K562 (cell line): Measurements from ENCODE around the gene KCNH2. TPM values are rescaled to one million over a fixed set of nuclear protein-coding genes. Genes with fewer than 3 reads are reported as not detected.
A peak's percentile ranks its signal among the peaks of the same experiment; 100 is the strongest.

Experiments used
- ATAC-seq: fragments of 200-7000 bp; cut with Tn5 transposase; 3 replicates; pipeline ENCODE4 v1.9.1; 2020; ENCODE audit warnings: moderate library complexity
- BruUV-seq: library from RNA; stranded (reverse); fragments of 400-500 nt; replicated peaks from 2 replicates; lab custom pipeline; 2021; lab: Mats Ljungman, UMichigan
- CTCF ChIA-PET: fragments of 300-600 bp; formaldehyde crosslinking; extraction: SDS; loops from one replicate; lab custom pipeline; 2021; ENCODE audit warnings: low intra/inter-chr PET ratio; lab: Yijun Ruan, JAX
- POLR2A ChIA-PET: fragments of 300-600, 350-650 bp; sonication (Branson Sonifier 250); formaldehyde crosslinking; extraction: SDS; loops from one replicate; lab custom pipeline; 2021; ENCODE audit warnings: antibody characterized with exemption, inconsistent platforms; lab: Yijun Ruan, JAX
- DNase-seq, 4 experiments: peaks; one replicate each; pipeline versions ENCODE4 v3.0.0 to v3.0.0-alpha.2; 2011 to 2018; ENCODE audit warnings: low spot score in 3 of 4, mixed read lengths in 3 of 4; ENCODE audit errors: extremely low read depth in 1 of 4
- FAIRE-seq: peaks from 2 replicates; lab custom pipeline; 2011; peaks lifted over from hg19 to GRCh38; lab: Jason Lieb, UNC
- H2AFZ ChIP-seq: 2 replicates; pipeline ENCODE4 v1.6.0; 2011; ENCODE audit warnings: low read depth, low read length, control low read depth, inconsistent platforms
- H3K27ac ChIP-seq: fragments of 200-600 bp; 3 replicates; pipeline ENCODE4 v1.8.0; 2011; ENCODE audit warnings: low read depth, mild to moderate bottlenecking, control low read depth, inconsistent platforms, low read length, moderate library complexity, mixed read lengths; ENCODE audit errors: extremely low read depth
- H3K27me3 ChIP-seq, 2 experiments: fragments of 300-600 bp in 1 of 2; 2 replicates in 1 of 2; 3 replicates in 1 of 2; pipeline versions ENCODE4 v1.6.0 to v1.8.0; 2011; ENCODE audit warnings: inconsistent platforms in 2 of 2, low read length in 2 of 2, mild to moderate bottlenecking in 1 of 2, mixed read lengths in 1 of 2, moderate library complexity in 1 of 2; ENCODE audit not compliant: control insufficient read depth in 2 of 2, insufficient read depth in 2 of 2
- H3K36me3 ChIP-seq: fragments of 300-600 bp; 3 replicates; pipeline ENCODE4 v1.8.0; 2011; ENCODE audit warnings: mild to moderate bottlenecking, low read length, inconsistent platforms; ENCODE audit not compliant: control insufficient read depth, insufficient read depth
- H3K4me1 ChIP-seq, 2 experiments: fragments of 200-600 bp in 1 of 2; replicated peaks in 1 of 2; 2 replicates in 1 of 2; 3 replicates in 1 of 2; pipeline versions ENCODE4 v1.5.1 to v1.8.0; 2011; ENCODE audit warnings: inconsistent platforms in 2 of 2, low read length in 2 of 2, mild to moderate bottlenecking in 1 of 2, mixed read lengths in 1 of 2, moderate library complexity in 1 of 2; ENCODE audit not compliant: control insufficient read depth in 2 of 2, insufficient read depth in 2 of 2
- H3K4me2 ChIP-seq: 2 replicates; pipeline ENCODE4 v1.6.1; 2011; ENCODE audit warnings: low read length, control low read depth, inconsistent platforms, mixed read lengths; ENCODE audit not compliant: insufficient read depth
- H3K4me3 ChIP-seq: fragments of 200-600 bp; sonication (generic), shearing (Covaris generic); 2 replicates; pipeline ENCODE4 v1.5.1; 2016; ENCODE audit warnings: control low read depth, inconsistent platforms
- H3K79me2 ChIP-seq: fragments of 200-600 bp; 3 replicates; pipeline ENCODE4 v1.8.0; 2011; ENCODE audit warnings: low read length, inconsistent platforms; ENCODE audit not compliant: control insufficient read depth, insufficient read depth
- H3K9ac ChIP-seq, 2 experiments: 2 replicates each; pipeline versions ENCODE4 v1.6.0 to v1.6.1; 2011; ENCODE audit warnings: low read depth in 2 of 2, low read length in 2 of 2, control low read depth in 1 of 2, inconsistent platforms in 1 of 2, mild to moderate bottlenecking in 1 of 2, mixed read lengths in 1 of 2; ENCODE audit not compliant: insufficient read depth in 1 of 2
- H3K9me1 ChIP-seq: one replicate; pipeline ENCODE4 v1.6.0; 2011; ENCODE audit warnings: inconsistent platforms, mild to moderate bottlenecking, low read length, moderate library complexity; ENCODE audit not compliant: control insufficient read depth, insufficient read depth
- H3K9me3 ChIP-seq: replicated peaks from 2 replicates; pipeline ENCODE4 v1.5.1; 2011; ENCODE audit warnings: low read depth, low read length, inconsistent platforms; ENCODE audit not compliant: control insufficient read depth, insufficient read depth
- H4K20me1 ChIP-seq: replicated peaks from 2 replicates; pipeline ENCODE4 v1.6.1; 2011; ENCODE audit warnings: low read length, inconsistent platforms, mixed read lengths; ENCODE audit not compliant: control insufficient read depth, insufficient read depth
- C11orf30 ChIP-seq: fragments of 450-650 bp; IDR thresholded peaks from 2 replicates; pipeline ENCODE4 v1.6.1; 2016; ENCODE audit warnings: low read depth, mild to moderate bottlenecking
- CBX2 ChIP-seq: fragments of 200-600 bp; sonication (generic); IDR thresholded peaks from one replicate; pipeline ENCODE4 v1.6.1; 2012; ENCODE audit warnings: mild to moderate bottlenecking, low read length, inconsistent platforms; ENCODE audit not compliant: insufficient read depth, poor library complexity, severe bottlenecking
- CSDE1 ChIP-seq, 2 experiments: fragments of 450-650 bp; IDR thresholded peaks; 2 replicates each; pipeline ENCODE4 v1.6.1; 2016; ENCODE audit warnings: mild to moderate bottlenecking in 1 of 2
- HDAC3 ChIP-seq: fragments of 450-650 bp; IDR thresholded peaks from 2 replicates; pipeline ENCODE4 v1.6.1; 2018; ENCODE audit warnings: borderline replicate concordance, mild to moderate bottlenecking, moderate library complexity; ENCODE audit not compliant: partially characterized antibody
- MAFG ChIP-seq: fragments of 450-650 bp; conservative IDR thresholded peaks from 2 replicates; pipeline ENCODE4 v1.6.1; 2016; ENCODE audit warnings: missing genetic modification characterization, missing compliant biosample characterization
- MAZ ChIP-seq, 2 experiments: fragments of 450-650 bp in 1 of 2; sonication (generic) in 1 of 2; formaldehyde crosslinking; IDR thresholded peaks in 1 of 2; conservative IDR thresholded peaks in 1 of 2; 2 replicates each; pipeline versions ENCODE4 v1.4.0 to v1.5.0; 2020; ENCODE audit warnings: mild to moderate bottlenecking in 1 of 2, missing genetic modification reagents in 1 of 2
- NCOA1 ChIP-seq: fragments of 450-650 bp; IDR thresholded peaks from 2 replicates; pipeline ENCODE4 v1.6.1; 2016; ENCODE audit warnings: low read depth
- NFE2 ChIP-seq: IDR thresholded peaks from 2 replicates; pipeline ENCODE4 v1.6.1; 2014; ENCODE audit warnings: antibody characterized with exemption, low read depth
- NFIX ChIP-seq: fragments of 250-450 bp; sonication (Bioruptor Pico); IDR thresholded peaks from 2 replicates; pipeline ENCODE4 v1.4.0; 2020; ENCODE audit warnings: low read depth, mild to moderate bottlenecking, moderate library complexity
- TAF15 ChIP-seq: fragments of 200-400 bp; formaldehyde crosslinking; IDR thresholded peaks from 2 replicates; pipeline ENCODE4 v1.6.1; 2017; ENCODE audit warnings: mild to moderate bottlenecking, low read depth, low read length, moderate library complexity
- ZNF316 ChIP-seq: fragments of 450-650 bp; IDR thresholded peaks from 2 replicates; pipeline ENCODE4 v1.6.1; 2016
- WGBS: fragments of 100-300 bp; shearing (Covaris generic); methylation state at CpG from one replicate; pipeline ENCODE4 v1.1.6; 2016; ENCODE audit warnings: low coverage, mixed read lengths; ENCODE audit not compliant: insufficient coverage; ENCODE audit errors: missing lambda C conversion rate; 5-methylcytosine and 5-hydroxymethylcytosine counted together
- in situ Hi-C: fragments of 300-500 bp; cut with MboI; formaldehyde crosslinking; loops from 4 replicates; pipeline ENCODE4 v1.15.0; 2018; ENCODE audit warnings: inconsistent platforms, mixed read lengths
- intact Hi-C: fragments of 100-400 bp; cut with micrococcal nuclease; formaldehyde crosslinking; loops from 2 replicates; pipeline ENCODE4 v1.14.2; 2022
- polyA plus RNA-seq, 8 experiments: library from polyadenylated mRNA; depleted of rRNA in 4 of 8; stranded (reverse) in 5 of 8; unstranded in 3 of 8; fragments of >200 nt; fragmentation: Nextera tagmentation in 2 of 8; fragmentation: Illumina TruSeq in 1 of 8; extraction: Ambion mirVana in 2 of 8; extraction: Trizol in 1 of 8; gene quantifications; 2 replicates each; pipeline versions ENCODE4 v1.2.1 to v1.2.3, GENCODE V29; 2011 to 2014; ENCODE audit warnings: inconsistent platforms in 1 of 8, missing spikeins in 1 of 8
- total RNA-seq, 7 experiments: library from RNA; depleted of rRNA in 6 of 7; stranded (reverse); fragments of >200 nt in 6 of 7; fragmentation: Illumina TruSeq in 2 of 7; extraction: Trizol in 2 of 7; gene quantifications; 2 replicates each; pipeline versions ENCODE4 v1.2.1 to v1.2.3, GENCODE V29; 2011 to 2021; ENCODE audit warnings: low replicate concordance in 1 of 7

The KCNH2 gene
- total and polyA plus RNA-seq, 9 of the 15 experiments (the other 6 are each of a cell fraction or from before 2014, with no cell fraction given): 18.1 to 368 (median 218) TPM

DNA sequence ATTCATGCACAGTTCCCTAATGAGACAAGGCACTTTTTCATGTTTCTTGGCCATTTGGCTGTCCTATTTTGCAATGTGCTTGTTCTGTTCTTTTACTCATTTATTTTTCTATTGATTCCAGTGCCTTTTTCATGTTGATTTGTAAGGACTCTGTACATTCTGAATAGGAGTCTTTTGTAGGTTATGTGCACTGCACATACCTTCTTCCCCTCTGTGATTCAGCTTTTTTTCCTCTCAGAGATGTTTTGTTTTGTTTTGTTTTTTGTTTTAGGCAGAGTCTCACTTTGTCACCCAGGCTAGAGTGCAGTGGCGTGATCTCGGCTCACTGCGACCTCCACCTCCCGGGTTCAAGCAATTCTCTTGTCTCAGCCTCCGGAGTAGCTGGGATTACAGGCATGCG, 59.7 kb downstream of the KCNH2 start:
- Histone ChIP-seq H3K4me2 (peak overlapping the region; percentile 4; the same call in 1 of the 2 replicates), H3K9ac (no peak overlapping the region), H3K9me1 (no peaks in the 10 kb centered on the region), H3K36me3 (no peaks in the 10 kb centered on the region), H2AFZ (peak overlapping the region; percentile 81), H3K27me3 (peaks cover 5 to 18% of the 10 kb centered on the region in 2 experiments), H3K27ac (no peak overlapping the region), H4K20me1 (no peaks in the 10 kb centered on the region), H3K4me1 (peaks cover 4 to 18% of the 10 kb centered on the region in 2 experiments; a peak in 3 of 5 replicates), H3K4me3 (no peak overlapping the region), H3K79me2 (no peaks in the 10 kb centered on the region), H3K9me3 (no peaks in the 10 kb centered on the region)
- ATAC-seq (peak; percentile 20), DNase-seq (no peak), FAIRE-seq (no peak)
- in situ Hi-C loops: no loop called here
- ChIA-PET CTCF (no interaction called here), POLR2A (interaction anchor here (0.7 to 4.1 kb wide), 4 partner anchors 13 to 44 kb away, joined by 3 to 15 read pairs (median 4); no protein-coding TSS in a partner anchor)
- TF ChIP-seq NCOA1 (no peak), C11orf30 (peak; percentile 72), NFE2 (peak; percentile 55), NFIX (no peak), CSDE1 (IDR thresholded peaks at IDR 0.05) (0 out of 4 replicates have a peak, but pooled peaks of 1 of the 2 experiments have one; percentile 5), MAZ (CRISPR knock-in tag; conservative IDR thresholded peaks at IDR 0.05 in 1 of 2, IDR thresholded peaks at IDR 0.05 in 1 of 2) (no peak), MAFG (tag) (peak; percentile 53; the same call in 1 of the 2 replicates), HDAC3 (no peak), ZNF316 (peak; percentile 55), CBX2 (peak; percentile 44), TAF15 (no peak)
- 45% methylated on average over 6 of the region's 6 CpGs for WGBS
- BruUV-seq: no TSS peak
- intact Hi-C loops: no loop called here
